Activated B cell treated with CpG ODN at 0.5 μM for 24 hours (primary cell): ENCODE results near the gene IPPK. TPM values are rescaled to one million over a fixed set of nuclear protein-coding genes. Genes with fewer than 3 reads are reported as not detected.

Experiments used
- ATAC-seq: fragments of 200-7000 bp; cut with Tn5 transposase; one replicate; pipeline ENCODE4 v1.10.0; 2021; ENCODE audit warnings: low read depth, mild to moderate bottlenecking, moderate library complexity
- CTCF ChIA-PET: fragments of 350-600 bp; sonication (Branson Sonifier 250); formaldehyde crosslinking; loops from one replicate; lab custom pipeline; 2021; ENCODE audit warnings: antibody characterized with exemption; lab: Charles Lee
- POLR2A ChIA-PET: fragments of 350-600 bp; sonication (Branson Sonifier 250); formaldehyde crosslinking; loops from one replicate; lab custom pipeline; 2021; ENCODE audit warnings: antibody characterized with exemption; lab: Charles Lee
- DNase-seq: peaks from one replicate; pipeline ENCODE4 v3.0.0; 2022
- H3K27ac Mint-ChIP-seq: one replicate; pipeline ENCODE4 v1.8.0; 2020; ENCODE audit warnings: mixed read lengths
- H3K27me3 Mint-ChIP-seq: one replicate; pipeline ENCODE4 v1.8.0; 2021; ENCODE audit warnings: mixed read lengths
- H3K36me3 Mint-ChIP-seq: one replicate; pipeline ENCODE4 v1.8.0; 2021; ENCODE audit warnings: low read depth, mixed read lengths
- H3K4me1 Mint-ChIP-seq: one replicate; pipeline ENCODE4 v1.8.0; 2021; ENCODE audit warnings: mixed read lengths
- H3K4me3 Mint-ChIP-seq: one replicate; pipeline ENCODE4 v1.8.0; 2020; ENCODE audit warnings: mild to moderate bottlenecking, mixed read lengths
- H3K9me3 Mint-ChIP-seq: one replicate; pipeline ENCODE4 v1.8.0; 2020; ENCODE audit warnings: mixed read lengths
- intact Hi-C: fragments of 100-400 bp; cut with micrococcal nuclease; formaldehyde crosslinking; loops from one replicate; pipeline ENCODE4 v1.15.1; 2024
- total RNA-seq: library from RNA; stranded (reverse); gene quantifications from 2 replicates; pipeline ENCODE4 v1.2.3, GENCODE V29; 2022
- TF ChIP-seq, protein P1 (sequence below): fragments of 200-600 bp; IDR thresholded peaks from one replicate; pipeline ENCODE4 v1.8.0; 2022; ENCODE audit warnings: antibody characterized with exemption, mild to moderate bottlenecking

Gene IPPK
- total RNA-seq, 1 donor from 2014 or later: 9.7 TPM

GRCh38 chr9:92640398-92641091 is 29.4 kb downstream of the IPPK start:
- POLR2A ChIA-PET: no interaction called here

GRCh38 chr9:92639791-92640271 is 30.1 kb downstream of the IPPK start:
- ChIA-PET POLR2A (no interaction called here), CTCF (no interaction called here)
- DNase-seq: no peak
- no peak overlapping the region for H3K27ac Mint-ChIP-seq
- peaks cover 89% of the 10 kb centered on the region for H3K36me3 Mint-ChIP-seq
- H3K27me3 Mint-ChIP-seq: no peaks in the 10 kb centered on the region
- intact Hi-C loops: loop anchor here (10.0 kb wide), 1 partner anchor 1725 kb away; no protein-coding TSS in a partner anchor
- H3K9me3 Mint-ChIP-seq: peaks cover 2% of the 10 kb centered on the region
- no peak overlapping the region for H3K4me3 Mint-ChIP-seq
- TF ChIP-seq, protein P1, sequence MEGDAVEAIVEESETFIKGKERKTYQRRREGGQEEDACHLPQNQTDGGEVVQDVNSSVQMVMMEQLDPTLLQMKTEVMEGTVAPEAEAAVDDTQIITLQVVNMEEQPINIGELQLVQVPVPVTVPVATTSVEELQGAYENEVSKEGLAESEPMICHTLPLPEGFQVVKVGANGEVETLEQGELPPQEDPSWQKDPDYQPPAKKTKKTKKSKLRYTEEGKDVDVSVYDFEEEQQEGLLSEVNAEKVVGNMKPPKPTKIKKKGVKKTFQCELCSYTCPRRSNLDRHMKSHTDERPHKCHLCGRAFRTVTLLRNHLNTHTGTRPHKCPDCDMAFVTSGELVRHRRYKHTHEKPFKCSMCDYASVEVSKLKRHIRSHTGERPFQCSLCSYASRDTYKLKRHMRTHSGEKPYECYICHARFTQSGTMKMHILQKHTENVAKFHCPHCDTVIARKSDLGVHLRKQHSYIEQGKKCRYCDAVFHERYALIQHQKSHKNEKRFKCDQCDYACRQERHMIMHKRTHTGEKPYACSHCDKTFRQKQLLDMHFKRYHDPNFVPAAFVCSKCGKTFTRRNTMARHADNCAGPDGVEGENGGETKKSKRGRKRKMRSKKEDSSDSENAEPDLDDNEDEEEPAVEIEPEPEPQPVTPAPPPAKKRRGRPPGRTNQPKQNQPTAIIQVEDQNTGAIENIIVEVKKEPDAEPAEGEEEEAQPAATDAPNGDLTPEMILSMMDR: no peak
- ATAC-seq: no peak
- H3K4me1 Mint-ChIP-seq: no peaks in the 10 kb centered on the region

More at GRCh38 chr9:92640398-92641091, 29.4 kb downstream of the IPPK start:
- intact Hi-C loops: no loop called here
- ATAC-seq: no peak
- H3K4me3 Mint-ChIP-seq: no peak overlapping the region
- CTCF ChIA-PET: no interaction called here
- no peak for DNase-seq
- H3K27ac Mint-ChIP-seq: no peak overlapping the region
- H3K27me3 Mint-ChIP-seq: no peaks in the 10 kb centered on the region
- H3K4me1 Mint-ChIP-seq: no peaks in the 10 kb centered on the region
- peaks cover 89% of the 10 kb centered on the region for H3K36me3 Mint-ChIP-seq
- peaks cover 8% of the 10 kb centered on the region for H3K9me3 Mint-ChIP-seq
- TF ChIP-seq, protein P1: no peak

DNA sequence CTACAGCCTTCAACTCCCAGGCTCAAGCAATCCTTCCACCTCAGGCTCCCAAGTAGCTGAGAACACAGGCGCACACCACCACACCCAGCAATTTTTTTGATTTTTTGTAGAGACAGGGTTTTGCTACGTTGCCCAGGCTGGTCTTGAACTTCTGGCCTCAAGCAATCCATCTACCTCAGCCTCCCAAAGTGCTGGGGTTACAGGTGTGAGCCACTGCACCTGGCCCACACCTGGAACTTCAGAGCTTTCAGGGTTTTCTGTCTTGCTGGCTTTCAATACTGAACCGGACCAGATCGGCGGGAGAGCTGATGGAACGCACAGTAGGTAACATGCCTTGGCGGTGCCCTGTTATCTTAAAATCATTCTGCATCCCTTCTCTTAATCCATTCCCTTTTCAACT is 30.8 kb downstream of the IPPK start:
- no peaks in the 10 kb centered on the region for H3K4me1 Mint-ChIP-seq
- H3K27me3 Mint-ChIP-seq: no peaks in the 10 kb centered on the region
- H3K4me3 Mint-ChIP-seq: no peak overlapping the region
- intact Hi-C loops: loop anchor here (10.0 kb wide), 1 partner anchor 1724 kb away; no protein-coding TSS in a partner anchor
- ATAC-seq: no peak
- H3K36me3 Mint-ChIP-seq: peaks cover 89% of the 10 kb centered on the region
- no peak for DNase-seq
- CTCF ChIA-PET: no interaction called here
- H3K27ac Mint-ChIP-seq: no peak overlapping the region
- POLR2A ChIA-PET: no interaction called here
- H3K9me3 Mint-ChIP-seq: no peaks in the 10 kb centered on the region
- TF ChIP-seq, protein P1: no peak

- Mint-ChIP-seq H3K27me3 (no peaks in the 10 kb centered on the region), H3K4me3 (no peak overlapping the region), H3K9me3 (no peaks in the 10 kb centered on the region), H3K27ac (no peak overlapping the region), H3K36me3 (peaks cover 89% of the 10 kb centered on the region), H3K4me1 (no peaks in the 10 kb centered on the region)
- TF ChIP-seq, protein P1: no peak
- intact Hi-C loops: loop anchor here (10.0 kb wide), 1 partner anchor 1724 kb away; no protein-coding TSS in a partner anchor
- DNase-seq (no peak), ATAC-seq (no peak)
- POLR2A ChIA-PET: no interaction called here
- CTCF ChIA-PET: no interaction called here
These were observed 31.3 kb downstream of the IPPK start for GRCh38 chr9:92638621-92639101.

- DNase-seq (no peak), ATAC-seq (no peak)
- H3K9me3 Mint-ChIP-seq: no peaks in the 10 kb centered on the region
- ChIA-PET POLR2A (no interaction called here), CTCF (no interaction called here)
- intact Hi-C loops: loop anchor here (10.0 kb wide), 1 partner anchor 1723 kb away; no protein-coding TSS in a partner anchor
- H3K4me3 Mint-ChIP-seq: no peak overlapping the region
- H3K27ac Mint-ChIP-seq: no peak overlapping the region
- H3K36me3 Mint-ChIP-seq: peaks cover 88% of the 10 kb centered on the region
- H3K4me1 Mint-ChIP-seq: no peaks in the 10 kb centered on the region
- H3K27me3 Mint-ChIP-seq: no peaks in the 10 kb centered on the region
- TF ChIP-seq, protein P1: no peak
These were observed 31.9 kb downstream of the IPPK start for GRCh38 chr9:92637886-92638620.
